NCI-H524 (cell line): Measurements from ENCODE around the gene IDH2.
"Not testable (repeated sequence)": the region's sequence is repeated elsewhere in the genome, so short reads cannot be mapped to it uniquely, and the experiment has no call there.

Experiments
- DNase-seq, 2 experiments: peaks; one replicate each; lab custom pipeline; 2025; lab: John Stamatoyannopoulos, UW

Gene IDH2

GRCh38 chr15:90114451-90114901 is 12.2 kb upstream of the IDH2 start:
- DNase-seq = no peak

- no peak for DNase-seq
These were observed 10.9 kb upstream of the IDH2 start for GRCh38 chr15:90113166-90113565.

- not testable (repeated sequence) for DNase-seq
These were observed 7.0 kb upstream of the IDH2 start for GRCh38 chr15:90109163-90109751.

GRCh38 chr15:90108038-90108437 is 5.8 kb upstream of the IDH2 start:
- not testable (repeated sequence) for DNase-seq

DNA sequence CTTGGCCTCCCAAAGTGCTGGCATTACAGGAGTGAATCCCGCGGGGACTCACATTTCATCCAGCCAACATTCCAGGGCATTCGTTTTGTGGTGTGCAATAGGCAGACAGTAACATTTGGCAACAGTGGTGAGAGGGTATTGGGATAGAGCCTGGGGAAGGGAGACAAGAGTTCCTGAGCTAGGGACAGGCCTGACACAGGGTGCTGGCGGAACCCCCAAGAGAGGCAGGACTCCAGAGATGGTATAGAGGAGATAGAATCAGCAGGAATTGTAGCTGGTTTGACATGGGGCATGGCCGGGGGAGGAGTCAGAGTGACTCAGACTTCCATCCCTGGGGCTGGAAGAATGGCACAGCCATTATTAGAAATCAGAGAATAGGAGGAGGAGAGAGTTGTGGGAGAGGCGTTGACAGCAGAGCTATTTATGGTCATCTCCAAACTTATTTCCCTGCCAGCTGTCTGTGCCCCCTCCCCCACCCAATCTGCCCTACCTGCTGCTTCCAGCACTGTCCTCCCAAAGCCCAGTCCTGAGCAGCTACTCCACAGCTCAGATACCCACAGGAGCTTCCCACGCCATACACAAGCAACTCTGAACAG is 4.4 kb upstream of the IDH2 start:
- peak; percentile 50 to 81 for DNase-seq

GRCh38 chr15:90105521-90105920 is 3.3 kb upstream of the IDH2 start:
- DNase-seq = no peak

GRCh38 chr15:90104551-90104950 is 2.3 kb upstream of the IDH2 start:
- DNase-seq = no peak

- no peak for DNase-seq
These were observed 1.5 kb upstream of the IDH2 start for GRCh38 chr15:90103701-90104329.

DNA sequence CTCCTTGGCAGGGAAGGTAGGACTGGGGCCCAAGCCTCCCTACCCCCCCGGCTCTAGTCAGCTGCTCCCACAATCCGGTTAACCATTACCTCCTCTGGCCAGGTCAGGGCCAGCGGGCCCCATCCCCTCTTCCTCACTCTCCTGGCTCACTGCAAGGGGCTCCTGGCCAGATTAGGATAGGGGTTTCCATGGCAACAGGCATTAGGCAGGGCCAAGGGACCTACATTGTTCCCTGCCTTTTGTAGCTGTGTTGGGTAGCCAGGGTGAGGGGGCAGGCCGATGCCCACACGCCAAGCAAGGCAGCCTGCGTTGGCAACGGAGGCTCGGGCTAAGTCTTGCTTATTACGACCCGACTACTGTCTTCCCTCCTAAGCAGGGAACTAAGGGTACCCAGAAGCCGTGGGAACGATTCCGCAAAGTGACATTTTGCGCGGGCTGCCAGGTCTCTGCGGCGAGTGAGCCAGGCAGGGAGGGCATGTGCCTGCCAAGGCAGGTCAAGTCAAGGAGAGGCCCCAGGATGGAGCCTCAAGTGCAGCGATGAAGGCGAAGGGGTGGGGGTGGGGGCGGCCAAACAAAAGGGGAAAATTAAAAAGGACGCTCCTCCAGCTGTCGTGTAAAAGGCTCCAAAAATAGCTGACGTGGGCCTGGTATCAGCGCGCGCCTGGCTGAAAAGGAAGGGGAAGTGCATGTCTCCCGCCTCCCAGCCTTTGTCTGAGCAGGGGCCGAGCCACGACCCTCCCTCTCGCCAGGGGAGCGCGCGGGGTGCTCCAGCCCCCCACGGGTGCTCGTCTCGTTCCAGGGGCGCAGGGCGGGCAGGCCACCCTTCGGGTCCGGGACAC is 919 bp downstream of the IDH2 start:
- peak; percentile 59 to 72 for DNase-seq

DNA sequence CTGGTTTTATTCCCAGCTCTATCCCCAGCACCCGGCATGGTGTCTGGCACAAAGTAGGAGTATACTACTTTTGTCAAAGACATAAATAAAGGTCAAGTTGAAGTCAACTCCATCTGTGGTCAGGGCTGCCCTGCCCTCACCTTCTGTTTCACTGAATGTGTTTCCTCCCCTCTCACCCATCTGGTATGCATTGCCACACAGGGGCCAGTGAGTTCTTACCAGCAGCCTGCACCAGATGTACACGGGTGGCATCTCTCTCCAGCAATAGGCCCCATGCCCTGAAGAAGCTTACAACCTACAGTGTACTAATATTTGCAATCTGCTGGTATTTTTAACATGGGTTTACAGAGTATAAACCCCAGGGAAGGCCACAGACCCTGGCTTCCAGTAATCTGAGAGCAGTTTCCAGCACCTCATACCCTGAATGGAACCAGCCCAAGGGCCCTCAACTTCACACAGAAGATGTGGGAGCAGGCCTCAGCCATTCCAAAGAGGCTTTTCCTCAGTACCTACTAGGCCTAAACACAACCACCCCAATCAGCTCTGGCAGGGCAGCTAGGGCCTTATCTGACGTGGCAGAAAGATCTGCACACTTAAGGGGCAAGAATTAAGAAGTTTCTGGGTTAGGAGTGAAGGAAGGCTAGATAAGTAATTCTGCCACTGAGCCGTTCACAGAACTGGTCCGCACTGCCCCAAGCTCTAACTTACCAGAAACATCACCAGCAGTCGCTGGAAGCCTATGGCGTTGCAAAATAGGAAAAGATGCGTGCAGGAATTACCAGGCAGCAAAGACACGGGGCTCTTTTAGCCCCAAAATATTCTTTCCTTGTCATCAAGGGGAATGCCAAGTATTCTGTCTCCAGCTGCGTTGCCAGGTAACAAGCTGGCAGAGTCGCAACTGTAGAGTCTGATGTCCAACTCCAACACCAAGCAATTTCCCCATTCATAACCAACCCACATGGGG is 2.1 kb downstream of the IDH2 start:
- DNase-seq = peak; percentile 67 to 75

- DNase-seq = no peak
These were observed 3.0 kb downstream of the IDH2 start for GRCh38 chr15:90099072-90099867.

- no peak for DNase-seq
These were observed 4.8 kb downstream of the IDH2 start for GRCh38 chr15:90097475-90097874.

GRCh38 chr15:90095521-90095959 is 6.7 kb downstream of the IDH2 start:
- no peak for DNase-seq

- no peak for DNase-seq
These were observed 10.9 kb downstream of the IDH2 start for GRCh38 chr15:90091156-90091931.

DNA sequence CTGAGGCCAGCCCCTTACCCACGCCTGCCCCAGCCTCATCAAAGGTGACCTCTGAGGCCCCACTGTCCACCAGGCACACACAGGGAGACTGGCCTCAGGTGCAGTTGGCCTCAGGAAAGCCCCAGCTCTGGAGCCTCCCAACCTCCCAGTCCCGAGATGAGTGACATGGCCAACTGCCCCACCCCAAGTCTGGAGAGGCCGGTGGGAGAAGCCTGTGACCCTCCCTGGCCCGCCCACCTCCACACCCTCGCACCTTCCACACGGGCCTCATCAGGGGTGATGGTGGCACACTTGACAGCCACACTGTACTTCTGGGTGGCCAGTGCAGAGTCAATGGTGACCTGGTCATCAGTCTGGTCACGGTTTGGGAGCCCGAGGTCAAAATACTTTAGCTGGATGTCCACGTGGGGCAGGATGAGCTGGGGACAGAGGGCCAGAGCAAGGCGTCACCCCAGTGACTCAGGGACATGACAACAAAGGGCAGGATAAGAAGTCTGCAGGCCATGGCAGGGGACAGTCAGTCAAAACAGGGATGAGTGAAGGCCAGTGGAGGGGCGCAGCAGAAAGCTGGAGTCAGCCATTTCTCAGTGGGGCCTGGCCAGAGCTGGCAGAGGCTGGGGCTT is 11.9 kb downstream of the IDH2 start:
- no peak for DNase-seq

- peak; percentile 7 to 37 for DNase-seq
These were observed 14.7 kb downstream of the IDH2 start for GRCh38 chr15:90087454-90088154.

GRCh38 chr15:90086868-90087268 is 15.4 kb downstream of the IDH2 start:
- peak; percentile 44 to 51 for DNase-seq

DNA sequence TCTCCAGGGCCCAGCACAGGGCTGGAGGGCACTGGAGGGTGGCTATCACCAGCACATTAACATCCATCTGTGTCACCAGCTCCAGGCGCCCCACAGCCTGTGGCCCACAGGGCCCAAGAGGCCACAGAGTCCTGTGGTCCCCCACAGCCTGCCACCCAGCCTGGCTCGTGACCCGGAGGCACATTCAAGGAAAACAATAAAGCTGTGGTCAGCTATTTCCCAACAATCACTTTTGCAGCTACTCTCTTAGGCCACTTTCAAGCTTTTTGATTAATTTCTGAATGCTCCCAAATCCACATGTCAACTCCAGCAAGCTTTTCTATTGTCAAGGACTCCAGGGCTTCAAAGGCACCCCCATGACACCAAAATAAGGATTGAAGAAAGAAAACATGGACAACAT is 16.7 kb downstream of the IDH2 start:
- no peak for DNase-seq
